ENCODE data around the gene BMPR1B.

DNA sequence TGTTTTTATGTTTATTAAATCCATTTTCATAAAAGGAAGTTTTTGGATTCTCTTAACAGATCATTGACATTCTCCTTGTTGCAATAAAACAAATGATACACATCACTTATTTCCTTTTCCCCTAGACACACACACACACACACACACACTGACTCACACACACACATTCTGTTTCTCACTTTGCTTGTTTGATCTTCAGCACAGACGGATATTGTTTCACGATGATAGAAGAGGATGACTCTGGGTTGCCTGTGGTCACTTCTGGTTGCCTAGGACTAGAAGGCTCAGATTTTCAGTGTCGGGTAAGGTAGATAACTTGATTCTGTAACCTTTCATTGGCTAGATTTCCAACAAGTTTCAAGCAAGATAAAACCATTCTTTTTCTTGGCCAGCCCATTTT lies 356.8 kb downstream of the BMPR1B start:
- TF ChIP-seq POLR2AphosphoS5 (IDR thresholded peaks at IDR 0.05; ENCODE audit: control insufficient read depth, insufficient read depth, low read depth, low read length) (no peak), ZNF12 (CRISPR knock-in tag; IDR thresholded peaks at IDR 0.05) (no peak), MEF2A (IDR thresholded peaks at IDR 0.05; ENCODE audit: control insufficient read depth, low read depth, low read length) (no peak)
- TF ChIP-seq, protein P1, sequence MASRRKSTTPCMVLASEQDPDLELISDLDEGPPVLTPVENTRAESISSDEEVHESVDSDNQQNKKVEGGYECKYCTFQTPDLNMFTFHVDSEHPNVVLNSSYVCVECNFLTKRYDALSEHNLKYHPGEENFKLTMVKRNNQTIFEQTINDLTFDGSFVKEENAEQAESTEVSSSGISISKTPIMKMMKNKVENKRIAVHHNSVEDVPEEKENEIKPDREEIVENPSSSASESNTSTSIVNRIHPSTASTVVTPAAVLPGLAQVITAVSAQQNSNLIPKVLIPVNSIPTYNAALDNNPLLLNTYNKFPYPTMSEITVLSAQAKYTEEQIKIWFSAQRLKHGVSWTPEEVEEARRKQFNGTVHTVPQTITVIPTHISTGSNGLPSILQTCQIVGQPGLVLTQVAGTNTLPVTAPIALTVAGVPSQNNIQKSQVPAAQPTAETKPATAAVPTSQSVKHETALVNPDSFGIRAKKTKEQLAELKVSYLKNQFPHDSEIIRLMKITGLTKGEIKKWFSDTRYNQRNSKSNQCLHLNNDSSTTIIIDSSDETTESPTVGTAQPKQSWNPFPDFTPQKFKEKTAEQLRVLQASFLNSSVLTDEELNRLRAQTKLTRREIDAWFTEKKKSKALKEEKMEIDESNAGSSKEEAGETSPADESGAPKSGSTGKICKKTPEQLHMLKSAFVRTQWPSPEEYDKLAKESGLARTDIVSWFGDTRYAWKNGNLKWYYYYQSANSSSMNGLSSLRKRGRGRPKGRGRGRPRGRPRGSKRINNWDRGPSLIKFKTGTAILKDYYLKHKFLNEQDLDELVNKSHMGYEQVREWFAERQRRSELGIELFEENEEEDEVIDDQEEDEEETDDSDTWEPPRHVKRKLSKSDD (conservative IDR thresholded peaks at IDR 0.05; ENCODE audit: low read length), result no peak
